IMR-90 (cell line): ENCODE measurements around the gene DIP2C. TPM values are rescaled to one million over a fixed set of nuclear protein-coding genes. Genes with fewer than 3 reads are reported as not detected.

Experiments
- ATAC-seq: fragments of 200-7000 bp; cut with Tn5 transposase; 2 replicates; pipeline ENCODE4 v1.9.1; 2020; ENCODE audit warnings: low read depth, mild to moderate bottlenecking, moderate library complexity
- BruUV-seq: library from RNA; stranded (reverse); fragments of 400-500 nt; replicated peaks from 2 replicates; lab custom pipeline; 2021; lab: Mats Ljungman, UMichigan
- CTCF ChIA-PET: fragments of 300-600 bp; formaldehyde crosslinking; extraction: SDS; loops from one replicate; lab custom pipeline; 2021; ENCODE audit warnings: antibody characterized with exemption; lab: Yijun Ruan, JAX
- POLR2A ChIA-PET: fragments of 300-600 bp; sonication (Branson Sonifier 250); formaldehyde crosslinking; loops from one replicate; lab custom pipeline; 2022; ENCODE audit warnings: antibody characterized with exemption; ENCODE audit not compliant: unreplicated experiment; lab: Charles Lee
- DNase-seq: peaks from one replicate; pipeline ENCODE4 v3.0.0; 2013
- H2AFZ ChIP-seq: replicated peaks from 2 replicates; pipeline ENCODE3; 2013; ENCODE audit warnings: low read length, mild to moderate bottlenecking; ENCODE audit not compliant: poor library complexity
- H2AK5ac ChIP-seq: 2 replicates; pipeline ENCODE4 v1.6.1; 2013; ENCODE audit warnings: low read depth, low read length, inconsistent platforms
- H2AK9ac ChIP-seq: replicated peaks from 2 replicates; pipeline ENCODE3; 2013; ENCODE audit warnings: mild to moderate bottlenecking, low read depth, low read length, moderate library complexity; ENCODE audit not compliant: poor library complexity
- H2BK120ac ChIP-seq: 2 replicates; pipeline ENCODE4 v1.6.1; 2013; ENCODE audit warnings: low read depth, low read length, inconsistent platforms
- H2BK15ac ChIP-seq: 3 replicates; pipeline ENCODE4 v1.6.1; 2013; ENCODE audit warnings: low read depth, low read length, inconsistent platforms
- H2BK20ac ChIP-seq: 2 replicates; pipeline ENCODE4 v1.6.1; 2013; ENCODE audit warnings: low read depth, mild to moderate bottlenecking, inconsistent platforms, low read length, moderate library complexity
- H2BK5ac ChIP-seq: 2 replicates; pipeline ENCODE4 v1.6.1; 2013; ENCODE audit warnings: mild to moderate bottlenecking, low read depth, low read length, inconsistent platforms; ENCODE audit not compliant: poor library complexity, severe bottlenecking
- H3K14ac ChIP-seq: replicated peaks from 2 replicates; pipeline ENCODE4 v1.6.1; 2013; ENCODE audit warnings: low read depth, low read length, inconsistent platforms
- H3K18ac ChIP-seq: 2 replicates; pipeline ENCODE4 v1.6.1; 2013; ENCODE audit warnings: low read depth, low read length, control low read depth
- H3K23ac ChIP-seq: 2 replicates; pipeline ENCODE4 v1.6.1; 2013; ENCODE audit warnings: low read depth, low read length, inconsistent platforms
- H3K27ac ChIP-seq: 2 replicates; pipeline ENCODE4 v1.5.1; 2013; ENCODE audit warnings: mild to moderate bottlenecking, control low read depth, low read length; ENCODE audit not compliant: insufficient read depth
- H3K27me3 ChIP-seq: 2 replicates; pipeline ENCODE4 v1.6.1; 2013; ENCODE audit warnings: low read length; ENCODE audit not compliant: control insufficient read depth, insufficient read depth
- H3K36me3 ChIP-seq: 2 replicates; pipeline ENCODE4 v1.6.1; 2013; ENCODE audit warnings: low read length, mixed read lengths; ENCODE audit not compliant: control insufficient read depth, insufficient read depth
- H3K4ac ChIP-seq: 2 replicates; pipeline ENCODE4 v1.6.1; 2013; ENCODE audit warnings: low read depth, low read length, inconsistent platforms
- H3K4me1 ChIP-seq: 2 replicates; pipeline ENCODE4 v1.6.1; 2013; ENCODE audit warnings: low read length, mixed read lengths; ENCODE audit not compliant: control insufficient read depth, insufficient read depth
- H3K4me2 ChIP-seq: 2 replicates; pipeline ENCODE4 v1.6.1; 2013; ENCODE audit warnings: low read depth, mild to moderate bottlenecking, control low read depth, low read length, moderate library complexity
- H3K4me3 ChIP-seq: 2 replicates; pipeline ENCODE4 v1.5.1; 2013; ENCODE audit warnings: low read depth, mild to moderate bottlenecking, control low read depth, low read length, moderate library complexity; ENCODE audit not compliant: insufficient read depth
- H3K56ac ChIP-seq: 2 replicates; pipeline ENCODE4 v1.6.1; 2013; ENCODE audit warnings: low read length, inconsistent platforms; ENCODE audit not compliant: insufficient read depth; ENCODE audit errors: extremely low read depth
- H3K79me1 ChIP-seq, 2 experiments: 2 replicates each; pipeline ENCODE4 v1.6.1; 2013; ENCODE audit warnings: low read length in 2 of 2, inconsistent platforms in 1 of 2, low read depth in 1 of 2
- H3K9ac ChIP-seq: 2 replicates; pipeline ENCODE4 v1.6.1; 2013; ENCODE audit warnings: low read depth, low read length, control low read depth
- H3K9me1 ChIP-seq: 2 replicates; pipeline ENCODE4 v1.6.1; 2013; ENCODE audit warnings: low read length, inconsistent platforms; ENCODE audit not compliant: insufficient read depth
- H3K9me3 ChIP-seq: 2 replicates; pipeline ENCODE4 v1.6.1; 2013; ENCODE audit warnings: low read length; ENCODE audit not compliant: control insufficient read depth, insufficient read depth
- H4K20me1 ChIP-seq: 2 replicates; pipeline ENCODE4 v1.6.1; 2013; ENCODE audit warnings: low read length, inconsistent platforms; ENCODE audit not compliant: insufficient read depth
- H4K5ac ChIP-seq: 2 replicates; pipeline ENCODE4 v1.6.1; 2013; ENCODE audit warnings: mild to moderate bottlenecking, low read depth, low read length, control low read depth
- H4K8ac ChIP-seq, 2 experiments: 2 replicates each; pipeline ENCODE4 v1.6.1; 2013; ENCODE audit warnings: low read depth in 2 of 2, low read length in 2 of 2, control low read depth in 1 of 2, inconsistent platforms in 1 of 2
- H4K91ac ChIP-seq: 2 replicates; pipeline ENCODE4 v1.6.1; 2013; ENCODE audit warnings: low read depth, low read length, inconsistent platforms; ENCODE audit not compliant: insufficient read depth
- BHLHE40 ChIP-seq: fragments of 150-350 bp; IDR thresholded peaks from 2 replicates; pipeline ENCODE4 v1.6.1; 2016; ENCODE audit warnings: mild to moderate bottlenecking, low read depth, low read length
- CEBPB ChIP-seq: IDR thresholded peaks from 2 replicates; pipeline ENCODE4 v1.6.1; 2012; ENCODE audit warnings: low read depth, low read length, improper control_type of control experiment
- CTCF ChIP-seq: conservative IDR thresholded peaks from 2 replicates; pipeline ENCODE4 v1.5.1; 2012; ENCODE audit warnings: mild to moderate bottlenecking, low read depth, low read length, improper control_type of control experiment
- NFE2L2 ChIP-seq: fragments of 150-350 bp; IDR thresholded peaks from 2 replicates; pipeline ENCODE4 v1.6.1; 2016; ENCODE audit warnings: low read depth, mild to moderate bottlenecking, low read length
- RCOR1 ChIP-seq: IDR thresholded peaks from 2 replicates; pipeline ENCODE4 v1.6.1; 2012; ENCODE audit warnings: mild to moderate bottlenecking, low read length, improper control_type of control experiment; ENCODE audit not compliant: insufficient replicate concordance
- RFX5 ChIP-seq: IDR thresholded peaks from 2 replicates; pipeline ENCODE4 v1.8.0; 2012; ENCODE audit warnings: low read depth, mild to moderate bottlenecking, low read length, moderate library complexity
- USF2 ChIP-seq: fragments of 150-350 bp; IDR thresholded peaks from 2 replicates; pipeline ENCODE4 v1.6.1; 2017; ENCODE audit warnings: mild to moderate bottlenecking, antibody characterized with exemption, low read length, low read depth
- WGBS, 2 experiments: methylation state at CpG; one replicate each; pipeline versions ENCODE4 v1.1.5 to v1.1.7; 2013; ENCODE audit warnings: missing lambda C conversion rate in 2 of 2; ENCODE audit not compliant: insufficient read length in 1 of 2; ENCODE audit errors: extremely low coverage in 2 of 2; 5-methylcytosine and 5-hydroxymethylcytosine counted together
- dilution Hi-C: fragments of 300-500 bp; cut with HindIII; formaldehyde crosslinking; loops from one replicate; pipeline ENCODE4 v1.14.3; 2018; ENCODE audit warnings: low sequenced_read_pairs; ENCODE audit not compliant: unreplicated experiment
- in situ Hi-C: fragments of 300-500 bp; cut with MboI; formaldehyde crosslinking; loops from 3 replicates; pipeline ENCODE4 v1.14.3; 2019; ENCODE audit warnings: low sequenced_read_pairs, inconsistent platforms, mixed read lengths
- intact Hi-C: fragments of 100-400 bp; cut with micrococcal nuclease; formaldehyde crosslinking; loops from 2 replicates; pipeline ENCODE4 v1.10.0; 2022
- polyA plus RNA-seq, 3 experiments: library from polyadenylated mRNA; depleted of rRNA; stranded (reverse); fragments of >200 nt; gene quantifications; 2 replicates each; pipeline ENCODE4 v1.2.3, GENCODE V29; 2012; ENCODE audit warnings: low replicate concordance in 1 of 3
- total RNA-seq: library from RNA; depleted of rRNA; stranded (reverse); fragments of >200 nt; gene quantifications from 2 replicates; pipeline ENCODE4 v1.2.3, GENCODE V29; 2012

DIP2C gene
- total and polyA plus RNA-seq, 2 of the 4 experiments (the other 2 are of a cell fraction): 8.6 to 17.3 TPM

GRCh38 chr10:520402-520787, 169.1 kb downstream of the DIP2C start:
- H3K9me3 ChIP-seq: no peaks in the 10 kb centered on the region
- no peak overlapping the region for H3K4me3 ChIP-seq
- H3K27me3 ChIP-seq: no peaks in the 10 kb centered on the region
- no peak overlapping the region for H3K18ac ChIP-seq
- DNase-seq (peak; percentile 27), ATAC-seq (no peak)
- no peak overlapping the region for H4K8ac ChIP-seq
- no peak overlapping the region for H2AK5ac ChIP-seq
- H3K9me1 ChIP-seq: peaks cover 25% of the 10 kb centered on the region
- no peak overlapping the region for H4K5ac ChIP-seq
- H2AK9ac ChIP-seq: peak overlapping the region; percentile 44
- H3K4me2 ChIP-seq: no peak overlapping the region
- H3K23ac ChIP-seq: 0 out of 2 replicates have a peak overlapping the region, but pooled peaks have one; percentile 16
- no peak overlapping the region for H4K91ac ChIP-seq
- H2BK15ac ChIP-seq: no peak overlapping the region
- no peak for TF ChIP-seq RCOR1
- TF ChIP-seq RFX5: no peak
- no peak for TF ChIP-seq BHLHE40
- no peak for TF ChIP-seq CEBPB
- no peak for TF ChIP-seq CTCF
- TF ChIP-seq USF2: peak; percentile 15; the same call in 1 of the 2 replicates
- no peak for TF ChIP-seq NFE2L2
- H3K79me1 ChIP-seq: peaks cover 38 to 87% of the 10 kb centered on the region in 2 experiments
- no peak overlapping the region for H2BK20ac ChIP-seq
- no peak overlapping the region for H3K56ac ChIP-seq
- peaks cover 7% of the 10 kb centered on the region for H3K36me3 ChIP-seq
- H2AFZ ChIP-seq: no peak overlapping the region
- no peak overlapping the region for H2BK5ac ChIP-seq
- BruUV-seq: no TSS peak
- dilution Hi-C loops (no loop called here), intact Hi-C loops (no loop called here), in situ Hi-C loops (loop anchor here (25.0 kb wide), 1 partner anchor 167 kb away; the partner anchor contains the start of gene DIP2C)
- H3K4me1 ChIP-seq: peaks cover 2% of the 10 kb centered on the region; the same call in 1 of the 2 replicates
- H3K14ac ChIP-seq: no peak overlapping the region; the same call in 1 of the 2 replicates
- no peak overlapping the region for H3K9ac ChIP-seq
- peaks cover 88% of the 10 kb centered on the region for H4K20me1 ChIP-seq
- H3K4ac ChIP-seq: no peak overlapping the region
- no peak overlapping the region for H2BK120ac ChIP-seq
- ChIA-PET POLR2A (no interaction called here), CTCF (no interaction called here)
- no peak overlapping the region for H3K27ac ChIP-seq
- WGBS, 2 experiments: 70% methylated on average over 3 of the region's 6 CpGs; no CpG with 5 or more reads in 1 of the 2 experiments
